T-helper 17 cell (primary cell): Measurements from ENCODE around the gene RBM19. TPM values are rescaled to one million over a fixed set of nuclear protein-coding genes. Genes with fewer than 3 reads are reported as not detected.

Source experiments
- ATAC-seq: fragments of 150-1000 bp; cut with Tn5 transposase; 2 replicates; pipeline ENCODE4 v1.10.0; 2021; ENCODE audit warnings: mild to moderate bottlenecking, moderate library complexity
- DNase-seq, 3 donors: peaks; one replicate each; pipeline versions ENCODE4 v3.0.0 to v3.0.0-alpha.2; 2020 to 2021
- H3K9me3 ChIP-seq: one replicate; pipeline ENCODE4 v1.7.0; 2013; ENCODE audit warnings: low read length, mild to moderate bottlenecking; ENCODE audit not compliant: control insufficient read depth, poor library complexity, severe bottlenecking
- H3K27ac Mint-ChIP-seq: one replicate; pipeline ENCODE4 v1.8.0; 2022; ENCODE audit warnings: mild to moderate bottlenecking, moderate library complexity, mixed read lengths
- H3K27me3 Mint-ChIP-seq: one replicate; pipeline ENCODE4 v1.8.0; 2022; ENCODE audit warnings: mixed read lengths
- H3K36me3 Mint-ChIP-seq: one replicate; pipeline ENCODE4 v1.8.0; 2022; ENCODE audit warnings: low read depth, mixed read lengths
- H3K4me1 Mint-ChIP-seq: one replicate; pipeline ENCODE4 v1.8.0; 2022; ENCODE audit warnings: mild to moderate bottlenecking, mixed read lengths
- H3K4me3 Mint-ChIP-seq: one replicate; pipeline ENCODE4 v1.8.0; 2022; ENCODE audit warnings: mild to moderate bottlenecking, moderate library complexity, mixed read lengths
- total RNA-seq, 4 donors: library from RNA in 2 of 4; stranded (reverse) in 2 of 4; gene quantifications; one replicate each; pipeline ENCODE4 v1.2.3 and lab custom pipeline; 2022 to 2026

RBM19 gene
- total RNA-seq, 2 donors from 2014 or later = 52.9 to 63.0 TPM

- no peak overlapping the region for H3K4me3 Mint-ChIP-seq
- H3K27me3 Mint-ChIP-seq = no peaks in the 10 kb centered on the region
- H3K36me3 Mint-ChIP-seq = peaks cover 6% of the 10 kb centered on the region
- ATAC-seq (no peak), DNase-seq (no peak)
- no peak overlapping the region for H3K27ac Mint-ChIP-seq
- peaks cover 22% of the 10 kb centered on the region for H3K4me1 Mint-ChIP-seq
- no peaks in the 10 kb centered on the region for H3K9me3 ChIP-seq
Measured at GRCh38 chr12:113837528-113838296, 128.4 kb downstream of the RBM19 start.

GRCh38 chr12:113837084-113837483 is 129.0 kb downstream of the RBM19 start:
- Mint-ChIP-seq H3K4me1 (peaks cover 17% of the 10 kb centered on the region), H3K27ac (no peak overlapping the region)
- no peak for DNase-seq

GRCh38 chr12:113835896-113836295 is 130.2 kb downstream of the RBM19 start:
- no peak for ATAC-seq
- Mint-ChIP-seq H3K4me3 (no peak overlapping the region), H3K27me3 (no peaks in the 10 kb centered on the region), H3K4me1 (peaks cover 16% of the 10 kb centered on the region), H3K36me3 (peaks cover 2% of the 10 kb centered on the region), H3K27ac (no peak overlapping the region)
- no peaks in the 10 kb centered on the region for H3K9me3 ChIP-seq
- DNase-seq = no peak

More at GRCh38 chr12:113837084-113837483, 129.0 kb downstream of the RBM19 start:
- no peaks in the 10 kb centered on the region for H3K27me3 Mint-ChIP-seq
- ATAC-seq = no peak
- peaks cover 2% of the 10 kb centered on the region for H3K36me3 Mint-ChIP-seq
- no peaks in the 10 kb centered on the region for H3K9me3 ChIP-seq
- no peak overlapping the region for H3K4me3 Mint-ChIP-seq

- peaks cover 13% of the 10 kb centered on the region for H3K4me1 Mint-ChIP-seq
- H3K36me3 Mint-ChIP-seq = peaks cover 2% of the 10 kb centered on the region
- no peak overlapping the region for H3K27ac Mint-ChIP-seq
- no peaks in the 10 kb centered on the region for H3K27me3 Mint-ChIP-seq
- no peak overlapping the region for H3K4me3 Mint-ChIP-seq
- no peaks in the 10 kb centered on the region for H3K9me3 ChIP-seq
- ATAC-seq (no peak), DNase-seq (no peak)
Measured at GRCh38 chr12:113835433-113835832, 130.7 kb downstream of the RBM19 start.

- no peaks in the 10 kb centered on the region for H3K9me3 ChIP-seq
- Mint-ChIP-seq H3K4me1 (peaks cover 8% of the 10 kb centered on the region), H3K27me3 (no peaks in the 10 kb centered on the region), H3K27ac (no peak overlapping the region), H3K4me3 (no peak overlapping the region), H3K36me3 (peaks cover 2% of the 10 kb centered on the region)
- DNase-seq = no peak
- no peak for ATAC-seq
Measured at GRCh38 chr12:113833422-113833821, 132.7 kb downstream of the RBM19 start.

- Mint-ChIP-seq H3K4me1 (peaks cover 4% of the 10 kb centered on the region), H3K27me3 (no peaks in the 10 kb centered on the region), H3K27ac (no peak overlapping the region), H3K36me3 (no peaks in the 10 kb centered on the region), H3K4me3 (no peak overlapping the region)
- H3K9me3 ChIP-seq = no peaks in the 10 kb centered on the region
- DNase-seq = no peak
- ATAC-seq = no peak
Measured at GRCh38 chr12:113831476-113831875, 134.6 kb downstream of the RBM19 start.

- peaks cover 4% of the 10 kb centered on the region for H3K4me1 Mint-ChIP-seq
- H3K4me3 Mint-ChIP-seq = no peak overlapping the region
- no peak for ATAC-seq
- no peak overlapping the region for H3K27ac Mint-ChIP-seq
- peaks cover 2% of the 10 kb centered on the region for H3K36me3 Mint-ChIP-seq
- no peaks in the 10 kb centered on the region for H3K27me3 Mint-ChIP-seq
- H3K9me3 ChIP-seq = no peaks in the 10 kb centered on the region
- DNase-seq = no peak
Measured at GRCh38 chr12:113831016-113831415, 135.1 kb downstream of the RBM19 start.

- H3K4me1 Mint-ChIP-seq = peaks cover 4% of the 10 kb centered on the region
- no peaks in the 10 kb centered on the region for H3K27me3 Mint-ChIP-seq
- peaks cover 5% of the 10 kb centered on the region for H3K36me3 Mint-ChIP-seq
- no peak for ATAC-seq
- no peak overlapping the region for H3K4me3 Mint-ChIP-seq
- DNase-seq = no peak
- no peak overlapping the region for H3K27ac Mint-ChIP-seq
- no peaks in the 10 kb centered on the region for H3K9me3 ChIP-seq
Measured at GRCh38 chr12:113829212-113829611, 136.9 kb downstream of the RBM19 start.

- no peak overlapping the region for H3K4me3 Mint-ChIP-seq
- H3K27ac Mint-ChIP-seq = no peak overlapping the region
Measured at GRCh38 chr12:113827539-113828114, 138.5 kb downstream of the RBM19 start.

GRCh38 chr12:113826805-113827538 is 139.2 kb downstream of the RBM19 start:
- no peak overlapping the region for H3K27ac Mint-ChIP-seq
- no peaks in the 10 kb centered on the region for H3K9me3 ChIP-seq
- no peaks in the 10 kb centered on the region for H3K27me3 Mint-ChIP-seq
- DNase-seq (no peak), ATAC-seq (no peak)
- H3K36me3 Mint-ChIP-seq = peaks cover 14% of the 10 kb centered on the region
- no peak overlapping the region for H3K4me3 Mint-ChIP-seq
- no peaks in the 10 kb centered on the region for H3K4me1 Mint-ChIP-seq

More at GRCh38 chr12:113827539-113828114, 138.5 kb downstream of the RBM19 start:
- DNase-seq (no peak), ATAC-seq (no peak)
- Mint-ChIP-seq H3K36me3 (peaks cover 14% of the 10 kb centered on the region), H3K27me3 (no peaks in the 10 kb centered on the region), H3K4me1 (no peaks in the 10 kb centered on the region)
- H3K9me3 ChIP-seq = no peaks in the 10 kb centered on the region

- no peak for ATAC-seq
- no peak overlapping the region for H3K27ac Mint-ChIP-seq
- no peaks in the 10 kb centered on the region for H3K27me3 Mint-ChIP-seq
- DNase-seq = no peak
- H3K9me3 ChIP-seq = no peaks in the 10 kb centered on the region
- no peaks in the 10 kb centered on the region for H3K4me1 Mint-ChIP-seq
- H3K4me3 Mint-ChIP-seq = no peak overlapping the region
- peaks cover 14% of the 10 kb centered on the region for H3K36me3 Mint-ChIP-seq
Measured at GRCh38 chr12:113825705-113826104, 140.4 kb downstream of the RBM19 start.

GRCh38 chr12:113823816-113824215 is 142.3 kb downstream of the RBM19 start:
- no peaks in the 10 kb centered on the region for H3K9me3 ChIP-seq
- Mint-ChIP-seq H3K27me3 (no peaks in the 10 kb centered on the region), H3K4me1 (no peaks in the 10 kb centered on the region), H3K27ac (no peak overlapping the region), H3K36me3 (peaks cover 14% of the 10 kb centered on the region), H3K4me3 (no peak overlapping the region)
- ATAC-seq (no peak), DNase-seq (no peak)

GRCh38 chr12:113823016-113823415 is 143.1 kb downstream of the RBM19 start:
- Mint-ChIP-seq H3K27me3 (no peaks in the 10 kb centered on the region), H3K27ac (no peak overlapping the region), H3K4me1 (no peaks in the 10 kb centered on the region), H3K4me3 (no peak overlapping the region), H3K36me3 (peaks cover 14% of the 10 kb centered on the region)
- DNase-seq = no peak
- no peak for ATAC-seq
- no peaks in the 10 kb centered on the region for H3K9me3 ChIP-seq
